Jurkat, Clone E6-1 (cell line): Measurements from ENCODE around the gene MDFI.
"Not testable (repeated sequence)": the region's sequence is repeated elsewhere in the genome, so short reads cannot be mapped to it uniquely, and the experiment has no call there.

ENCODE experiments used
- DNase-seq: peaks from one replicate; pipeline ENCODE4 v3.0.0-alpha.2; 2011; ENCODE audit warnings: low read depth, low spot score
- H3K4me3 ChIP-seq: 2 replicates; pipeline ENCODE4 v1.5.1; 2011; ENCODE audit warnings: mild to moderate bottlenecking, low read length, control low read depth, moderate library complexity

Gene MDFI

DNA sequence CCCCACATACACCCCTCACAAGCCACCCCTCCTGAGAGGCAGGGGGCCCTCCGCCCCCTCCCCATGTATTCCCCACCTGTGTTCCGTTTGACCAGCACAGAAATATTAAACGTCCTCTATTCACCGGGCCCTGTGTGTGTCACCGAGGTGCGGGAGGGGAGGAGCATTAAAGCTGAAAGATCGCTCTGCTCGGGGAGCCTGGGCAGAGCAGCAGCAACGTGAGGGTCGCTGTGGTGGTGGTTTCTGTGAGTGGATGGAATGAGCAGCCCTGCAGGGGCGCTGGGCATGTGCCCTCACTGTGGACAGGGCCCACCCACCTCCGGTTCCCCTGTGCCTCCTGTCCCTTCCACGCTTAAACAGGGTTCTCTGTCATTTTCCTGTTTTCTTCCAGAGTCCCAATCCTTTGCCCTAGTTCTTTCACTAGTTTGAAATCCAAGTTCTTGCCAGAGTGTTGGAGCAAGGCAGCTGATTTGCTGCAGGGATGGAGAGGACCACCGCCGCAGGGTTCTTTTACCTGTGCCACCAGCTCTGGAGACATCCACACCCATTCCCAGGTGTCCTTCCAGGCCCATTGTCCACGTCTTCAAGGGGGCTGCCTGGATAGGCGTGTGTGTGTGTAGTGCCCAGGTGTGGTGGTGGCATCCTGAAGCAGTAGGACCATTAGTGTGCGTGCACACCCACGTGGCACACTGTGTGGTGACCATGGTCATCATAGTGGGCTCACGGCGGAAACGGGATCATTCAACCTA, 37.6 kb upstream of the MDFI start:
- DNase-seq: no peak
- no peak overlapping the region for H3K4me3 ChIP-seq

DNA sequence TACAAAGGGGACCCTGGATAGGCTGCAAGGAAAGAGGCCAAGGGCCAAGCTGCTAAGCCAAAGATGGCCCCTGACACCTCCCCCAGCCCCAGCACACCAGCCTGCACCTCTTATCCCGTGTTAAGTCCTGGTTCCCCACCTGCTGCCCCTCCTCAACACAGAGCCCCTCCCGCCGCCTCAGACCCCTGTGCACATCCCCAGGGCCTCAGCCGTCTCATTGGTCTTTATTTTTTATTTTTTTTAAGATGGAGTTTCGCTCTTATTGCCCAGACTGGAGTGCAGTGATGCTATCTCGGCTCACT, 37.1 kb upstream of the MDFI start:
- DNase-seq: no peak
- no peak overlapping the region for H3K4me3 ChIP-seq

DNA sequence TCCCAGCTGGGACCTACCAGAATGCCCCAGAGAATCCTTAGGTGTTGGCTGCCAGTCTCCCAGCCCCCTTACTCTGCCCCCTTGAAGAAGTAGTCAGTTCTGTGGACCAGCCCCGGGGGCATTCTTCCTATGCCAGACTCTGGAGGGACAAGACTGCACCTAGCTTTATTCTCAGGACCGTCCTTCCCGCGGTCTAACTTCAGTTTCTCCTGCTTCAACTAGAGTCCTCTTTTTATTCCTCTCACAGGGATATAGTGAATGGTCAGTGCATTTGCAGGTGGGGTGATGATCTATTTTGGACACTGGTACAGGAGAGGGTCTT, 35.9 kb upstream of the MDFI start:
- no peak overlapping the region for H3K4me3 ChIP-seq
- DNase-seq: no peak

DNA sequence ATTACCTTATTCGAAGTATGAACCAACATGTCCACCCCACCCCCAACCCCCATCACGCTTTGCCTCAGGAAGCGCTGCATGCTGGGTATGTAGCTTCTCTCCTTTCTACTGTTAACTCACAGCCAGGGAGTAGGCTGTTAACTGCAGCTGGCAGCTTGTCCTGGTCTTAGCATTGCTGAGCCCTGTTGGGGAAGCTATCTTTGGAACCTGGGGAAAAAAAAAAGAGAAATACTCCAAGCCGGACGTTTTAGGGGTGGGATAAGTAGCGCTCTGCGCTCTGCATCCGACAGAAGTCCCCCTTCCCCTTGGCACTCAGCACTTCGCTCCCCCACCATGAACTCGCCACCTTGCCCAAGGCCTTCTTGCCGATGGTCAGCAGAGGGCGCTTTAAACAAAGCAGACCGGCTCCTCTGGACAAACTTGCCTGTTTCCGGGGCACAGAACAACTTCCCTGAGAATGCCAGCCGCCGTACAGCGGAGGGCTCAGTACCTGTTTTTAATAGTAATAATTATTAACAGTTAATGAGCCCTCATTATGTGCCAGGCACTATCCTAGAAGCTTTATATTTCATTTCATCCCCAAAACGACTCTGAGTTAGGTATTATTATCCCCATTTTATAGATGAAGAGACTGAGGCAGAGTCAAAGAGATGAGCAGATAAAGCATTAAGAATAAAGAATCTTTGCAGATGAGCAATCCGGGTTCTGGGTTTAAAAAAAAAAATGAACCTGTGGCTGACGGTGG, 35.2 kb upstream of the MDFI start:
- peak; percentile 92 for DNase-seq
- H3K4me3 ChIP-seq: peak overlapping the region; percentile 43

DNA sequence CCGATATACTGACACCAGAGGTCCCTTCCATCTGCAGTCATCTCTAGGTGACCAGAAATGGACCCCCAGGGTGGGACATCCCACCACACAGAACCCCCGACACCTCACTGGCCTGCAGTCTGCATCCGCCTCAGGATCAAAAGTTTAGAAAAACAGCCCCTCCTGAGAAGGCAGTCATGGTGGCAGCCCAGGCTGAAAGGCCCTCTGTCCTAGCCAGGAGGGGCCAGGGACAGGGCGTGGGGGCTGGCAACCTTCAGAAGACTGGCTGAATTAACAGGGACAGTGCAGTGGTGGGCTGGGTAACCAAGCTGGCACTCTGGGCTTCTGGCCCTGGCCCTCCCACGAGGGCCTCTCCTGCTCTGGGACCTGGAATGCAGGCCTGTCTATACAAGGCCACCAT, 34.3 kb upstream of the MDFI start:
- DNase-seq: no peak
- H3K4me3 ChIP-seq: no peak overlapping the region

DNA sequence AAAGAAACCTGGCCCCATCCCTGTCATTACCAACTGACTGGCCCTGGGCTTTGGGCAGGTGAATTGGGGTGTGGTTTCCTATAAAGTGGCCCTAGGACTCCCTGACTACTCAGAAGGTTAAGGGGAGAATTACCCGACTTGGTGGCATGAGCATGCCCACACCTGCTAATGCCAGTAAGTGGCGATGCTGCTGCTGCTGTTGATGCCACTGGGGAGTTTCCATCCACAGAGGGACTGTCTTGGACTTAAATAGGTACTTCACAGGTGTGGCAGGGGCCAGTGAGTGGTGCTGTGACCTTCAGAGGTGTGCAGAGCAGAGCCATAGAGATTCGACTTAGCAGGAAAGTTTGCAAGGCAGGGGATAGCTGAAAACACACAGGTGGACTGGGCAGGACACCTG, 32.6 kb upstream of the MDFI start:
- DNase-seq: no peak
- no peak overlapping the region for H3K4me3 ChIP-seq

DNA sequence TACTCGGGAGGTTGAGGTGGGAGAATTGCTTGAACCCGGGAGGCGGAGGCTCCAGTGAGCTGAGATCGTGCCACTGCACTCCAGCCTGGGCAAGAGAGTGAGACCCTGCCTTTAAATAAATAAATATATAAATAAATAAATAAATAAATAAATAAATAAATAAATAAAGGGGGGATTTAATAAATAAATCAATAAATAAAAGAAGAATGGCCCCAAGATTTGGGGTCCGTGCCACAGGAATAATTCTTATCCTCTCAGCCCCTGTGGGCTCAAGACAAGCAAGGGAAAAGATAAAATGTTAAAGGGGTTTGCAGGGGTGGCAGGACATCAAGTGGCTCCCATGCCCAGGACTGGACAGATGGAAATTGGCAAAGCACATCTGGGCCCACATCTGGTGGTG, 31.2 kb upstream of the MDFI start:
- DNase-seq: no peak

DNA sequence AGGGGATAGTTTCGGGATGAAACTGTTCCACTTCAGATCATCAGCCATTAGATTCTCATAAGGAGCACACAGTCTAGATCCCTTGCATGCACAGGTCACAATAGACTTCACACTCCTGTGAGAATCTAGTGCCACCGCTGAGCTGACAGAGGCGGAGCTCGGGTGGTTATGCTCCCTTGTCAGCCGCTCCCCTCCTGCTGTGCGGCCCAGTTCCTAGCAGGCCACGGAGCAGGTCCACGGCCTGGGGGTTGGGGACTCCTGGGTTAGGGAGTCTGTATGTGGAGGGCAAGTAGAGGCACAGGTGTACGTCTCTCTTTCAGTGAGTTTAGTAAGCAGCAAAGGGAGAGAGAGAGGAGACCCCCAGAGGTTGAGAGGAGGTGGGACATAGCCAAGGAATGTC, 30.5 kb upstream of the MDFI start:
- H3K4me3 ChIP-seq: no peak overlapping the region
- DNase-seq: no peak

More for the DNA sequence above, 31.2 kb upstream of the MDFI start:
- no peak overlapping the region for H3K4me3 ChIP-seq

DNA sequence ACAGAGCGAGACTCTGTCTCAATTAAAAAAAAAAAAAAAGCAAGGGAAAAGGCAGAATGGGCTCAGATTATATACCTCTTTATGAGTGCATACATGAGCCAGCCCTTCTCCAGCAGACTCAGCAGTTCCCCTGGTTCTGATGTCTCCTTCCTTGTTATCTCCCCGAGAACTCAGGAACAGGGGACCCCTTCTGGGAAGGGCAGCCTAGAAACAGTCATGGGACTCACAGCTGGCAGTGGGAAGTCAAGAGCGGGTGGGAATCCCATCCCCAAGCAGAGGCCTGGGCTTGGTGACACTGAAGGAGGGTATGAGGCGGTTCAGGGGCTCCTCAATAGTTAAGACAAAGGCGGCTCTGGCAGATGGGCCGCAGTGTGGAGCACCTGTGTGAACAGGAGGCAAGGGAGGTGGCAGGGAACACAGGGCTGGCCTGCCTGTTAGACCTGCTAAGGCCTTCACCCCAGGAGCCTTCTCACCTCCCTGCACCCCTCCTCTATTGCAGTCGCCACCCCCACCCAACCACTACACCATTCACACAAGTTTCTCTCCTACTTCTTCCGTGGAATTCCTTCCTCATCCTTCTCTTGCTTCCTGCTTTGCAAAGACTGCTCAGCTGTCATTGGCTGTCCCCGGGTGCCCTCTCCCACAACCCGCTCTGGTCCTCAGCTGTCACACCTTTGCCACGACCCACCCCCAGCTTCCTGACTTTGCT, 29.7 kb upstream of the MDFI start:
- DNase-seq: no peak
- no peak overlapping the region for H3K4me3 ChIP-seq

DNA sequence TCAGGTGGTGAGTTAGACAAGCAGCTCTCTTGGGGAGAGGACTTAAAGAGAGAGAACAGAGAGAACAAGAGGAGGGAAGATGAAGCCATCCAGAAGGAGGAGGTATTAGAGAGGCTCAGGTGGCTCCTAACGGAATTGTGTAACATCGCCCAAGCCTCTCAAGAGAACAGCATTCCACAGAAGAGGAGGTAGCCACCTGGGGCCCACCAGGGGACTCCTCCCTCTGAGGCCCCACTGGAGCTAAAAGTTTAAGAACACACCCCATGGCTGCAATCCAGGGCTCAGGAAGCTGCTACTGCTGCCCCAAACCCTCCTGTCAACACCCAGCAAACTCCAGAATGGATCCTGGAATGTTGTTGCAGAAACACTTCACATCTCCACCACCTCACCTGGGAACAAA, 23.6 kb upstream of the MDFI start:
- no peak for DNase-seq

DNA sequence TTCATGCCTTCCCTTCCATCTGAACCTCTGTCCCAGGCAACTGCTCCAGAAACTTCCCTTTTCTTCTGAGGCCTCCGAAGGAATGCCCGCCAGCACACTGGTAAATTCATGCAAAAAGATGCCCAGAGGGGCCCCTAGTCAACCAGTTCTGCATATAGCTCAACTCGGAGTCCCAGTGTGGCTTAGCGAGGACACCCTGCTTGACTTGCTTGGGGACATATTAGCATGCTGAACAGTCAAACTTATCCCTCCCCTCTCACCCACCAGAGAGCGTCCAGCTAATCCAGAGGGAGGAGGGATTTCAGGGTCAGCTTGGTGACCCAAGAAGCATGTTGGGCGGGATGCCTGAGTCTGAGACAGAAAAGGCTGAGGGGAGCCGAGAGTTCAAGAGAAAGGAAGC, 23.0 kb upstream of the MDFI start:
- DNase-seq: no peak
- H3K4me3 ChIP-seq: no peak overlapping the region

More for the DNA sequence above, 23.6 kb upstream of the MDFI start:
- H3K4me3 ChIP-seq: no peak overlapping the region

DNA sequence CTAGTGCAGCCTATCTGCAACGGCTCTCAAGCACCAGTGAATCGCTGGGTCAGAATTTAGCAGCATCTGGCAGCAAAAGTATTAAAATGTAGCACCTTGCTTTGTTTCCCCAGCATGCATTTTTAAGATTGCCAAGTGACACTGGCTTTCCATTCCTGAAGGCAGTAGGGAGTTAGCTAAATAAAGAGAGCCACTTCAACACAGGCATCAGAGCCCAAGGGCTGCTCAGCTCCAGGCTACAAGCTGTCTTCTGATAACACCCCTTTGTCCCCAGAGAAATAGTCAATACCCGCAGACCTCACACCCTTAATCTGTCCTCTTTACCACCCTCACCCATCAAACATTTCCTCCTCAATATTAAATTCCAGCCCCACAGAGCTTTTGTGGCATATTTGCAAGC, 19.7 kb upstream of the MDFI start:
- no peak overlapping the region for H3K4me3 ChIP-seq
- no peak for DNase-seq

DNA sequence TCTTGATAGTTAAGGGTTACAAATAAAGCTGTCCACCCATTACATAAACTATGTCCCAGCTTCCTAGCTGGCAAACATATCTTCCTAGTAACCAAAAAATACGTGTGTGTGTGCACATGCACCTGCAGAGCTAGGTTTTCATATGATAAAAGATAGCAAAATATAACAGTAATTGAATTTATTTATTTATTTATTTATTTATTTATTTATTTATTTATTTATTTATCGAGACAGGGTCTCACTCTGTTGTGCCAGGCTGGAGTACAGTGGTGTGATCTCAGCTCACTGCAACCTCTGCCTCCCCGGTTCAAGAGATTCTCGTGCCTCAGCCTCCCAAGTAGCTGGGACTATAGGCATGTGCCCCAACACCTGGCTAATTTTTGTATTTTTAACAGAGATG, 19.1 kb upstream of the MDFI start:
- not testable (repeated sequence) for H3K4me3 ChIP-seq, DNase-seq

DNA sequence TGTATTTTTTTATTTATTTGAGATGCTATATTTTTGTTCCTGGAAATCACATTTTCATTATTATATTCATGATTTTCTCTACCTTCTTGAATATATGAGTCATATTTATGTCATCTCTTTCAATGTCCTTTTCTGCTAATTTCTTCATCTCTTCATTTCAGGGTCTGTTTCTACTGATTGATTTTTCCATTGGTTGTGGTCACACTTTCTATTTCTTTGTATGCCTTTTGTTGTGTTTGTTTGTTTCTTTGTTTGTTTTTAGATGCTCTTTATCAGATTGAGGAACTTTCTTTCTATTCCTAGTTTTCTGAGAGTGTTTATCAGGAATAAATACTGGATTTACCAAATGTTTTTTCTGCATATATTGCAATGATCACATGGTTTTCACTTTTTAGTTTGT, 16.9 kb upstream of the MDFI start:
- DNase-seq: no peak
- no peak overlapping the region for H3K4me3 ChIP-seq

DNA sequence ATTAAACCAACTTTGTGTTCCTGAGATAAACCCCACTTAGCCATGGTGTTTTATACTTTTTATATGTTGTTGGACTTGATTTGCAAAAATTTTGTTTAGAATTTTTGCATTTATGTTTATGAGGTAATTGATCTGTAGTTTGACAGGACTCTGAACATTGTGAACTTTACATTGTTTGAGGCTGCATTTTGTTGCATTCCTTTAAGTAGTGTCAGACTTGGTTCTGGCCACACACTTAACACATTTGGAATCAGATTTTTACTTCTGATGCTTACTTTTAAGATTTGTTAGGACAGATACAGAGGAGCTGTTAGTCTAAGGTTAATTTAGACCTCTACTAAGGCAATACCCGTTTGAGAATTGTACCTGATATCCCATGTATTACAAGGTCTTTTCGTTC, 16.5 kb upstream of the MDFI start:
- no peak for DNase-seq
- no peak overlapping the region for H3K4me3 ChIP-seq

DNA sequence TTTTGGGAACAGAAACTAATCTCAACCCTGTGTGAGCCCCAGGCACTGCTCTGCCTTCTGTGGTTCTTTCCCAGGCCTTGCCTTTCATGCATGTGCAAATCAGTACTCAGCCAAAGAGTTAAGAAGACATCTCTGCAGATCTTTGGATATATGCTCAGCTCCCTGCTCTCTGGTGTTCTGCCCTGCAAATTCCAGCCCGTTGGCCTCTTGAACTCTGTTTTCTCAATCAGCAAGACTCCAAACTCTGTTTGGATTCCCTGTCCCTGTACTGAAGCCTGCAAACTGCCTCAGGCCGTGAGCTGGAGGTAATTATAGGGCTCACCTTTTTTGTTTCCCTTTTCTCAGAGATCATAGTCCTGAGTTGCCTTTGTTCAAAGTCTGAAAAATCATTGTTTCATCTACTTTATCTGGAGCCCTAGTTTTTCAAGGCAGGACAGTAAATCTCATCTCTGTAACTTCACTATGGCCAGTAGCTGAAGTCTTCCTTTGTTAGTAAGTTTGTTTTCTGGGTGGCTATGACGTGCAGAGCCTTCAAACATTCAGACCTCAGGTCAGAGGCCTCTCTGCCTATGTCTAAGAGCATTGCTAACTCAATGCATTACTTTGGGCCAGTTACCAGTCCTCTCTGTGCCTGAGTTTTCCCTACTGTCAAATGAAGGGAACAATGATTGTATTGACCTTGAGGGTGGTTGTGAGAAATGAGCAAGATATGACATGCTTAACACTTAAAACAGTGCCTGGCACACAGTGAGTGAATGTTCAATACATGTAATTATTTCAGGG, 15.9 kb upstream of the MDFI start:
- no peak overlapping the region for H3K4me3 ChIP-seq
- DNase-seq: no peak

DNA sequence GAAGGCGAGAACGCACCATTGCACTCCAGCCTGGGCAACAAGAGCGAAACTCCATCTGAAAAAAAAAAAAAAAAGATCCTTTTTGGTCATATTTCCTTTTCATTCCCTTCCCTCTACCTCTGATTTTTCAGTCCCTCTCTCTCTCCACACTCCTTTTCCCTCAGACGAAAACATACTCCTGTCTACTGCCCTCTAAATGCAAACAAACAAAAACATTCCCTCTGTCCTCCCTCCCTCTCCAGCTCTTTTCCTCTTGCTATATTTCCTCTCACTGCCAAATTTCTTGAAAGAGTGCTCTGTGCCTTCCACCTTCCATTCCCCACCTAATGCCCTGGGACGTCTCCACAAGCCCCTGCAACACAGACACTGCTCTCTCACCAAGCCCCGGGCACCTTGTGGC, 14.9 kb upstream of the MDFI start:
- DNase-seq: no peak
- no peak overlapping the region for H3K4me3 ChIP-seq

DNA sequence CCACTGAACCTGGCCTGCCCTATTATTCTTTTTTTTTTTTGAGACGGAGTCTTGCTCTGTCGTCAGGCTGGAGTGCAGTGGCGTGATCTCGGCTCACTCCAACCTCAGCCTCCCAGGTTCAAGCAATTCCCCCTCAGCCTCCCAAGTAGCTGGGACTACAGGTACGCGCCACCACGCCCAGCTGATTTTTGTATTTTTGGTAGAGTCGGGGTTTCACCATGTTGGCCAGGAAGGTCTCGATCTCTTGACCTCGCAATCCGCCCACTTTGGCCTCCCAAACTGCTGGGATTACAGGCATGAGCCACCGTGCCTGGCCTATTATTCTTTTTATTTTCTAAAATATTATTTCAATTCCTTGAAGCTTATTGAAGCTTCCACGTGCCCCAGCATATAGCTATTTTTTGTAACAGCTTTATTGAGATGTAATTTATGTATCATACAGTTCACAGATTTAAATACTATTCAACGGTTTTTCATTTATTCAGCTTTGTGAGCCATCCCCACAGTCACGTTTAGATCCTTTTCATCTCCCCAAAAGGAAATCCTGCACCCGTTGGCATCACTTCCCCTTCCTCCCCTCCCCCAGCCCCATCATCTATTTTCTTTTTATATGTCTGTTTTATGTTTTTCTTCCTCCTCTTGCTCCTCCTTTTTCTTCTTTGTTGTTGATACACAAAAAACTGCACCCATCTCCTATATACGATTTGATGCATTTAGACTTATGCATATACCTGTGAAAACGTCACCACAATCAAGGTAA, 13.5 kb upstream of the MDFI start:
- peak overlapping the region; percentile 24 for H3K4me3 ChIP-seq
- peak; percentile 77 for DNase-seq

DNA sequence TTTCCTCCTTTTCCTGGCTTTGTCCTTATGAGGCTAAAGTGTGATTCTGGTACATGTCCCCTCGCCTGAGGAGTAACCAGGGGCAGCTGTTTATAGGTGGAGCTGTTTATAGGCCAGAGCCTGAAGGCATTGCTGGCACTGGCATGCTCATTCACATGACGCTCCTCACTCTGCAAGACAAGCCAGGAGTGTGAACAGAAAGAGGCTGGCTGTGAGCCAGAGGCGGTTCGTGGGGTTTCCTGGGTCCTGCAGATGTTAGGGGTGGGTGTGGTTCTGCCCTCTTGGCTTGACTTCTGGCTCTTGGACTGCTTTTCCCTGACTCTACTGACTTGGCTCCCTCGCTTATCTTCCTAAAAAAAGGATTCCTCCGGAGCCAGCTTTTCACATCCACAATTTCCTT, 12.8 kb upstream of the MDFI start:
- peak overlapping the region; percentile 24 for H3K4me3 ChIP-seq
- DNase-seq: peak; percentile 88
